ENCODE data around the gene LHX1.

Gene LHX1

GRCh38 chr17:36937001-36937958, at the start of gene LHX1:
Gene LHX1 (plus strand): TSS chr17:36937475. CDS start chr17:36938198, 723 bp downstream.
- no peak for DNase-seq (ENCODE audit: low read depth)

GRCh38 chr17:36888236-36888951, 48.9 kb upstream of the LHX1 start:
- no peak for DNase-seq (ENCODE audit: low read depth)

- DNase-seq (ENCODE audit: low read depth) = no peak
Measured at GRCh38 chr17:36889770-36890349, 47.4 kb upstream of the LHX1 start.

GRCh38 chr17:36890398-36891168, 46.7 kb upstream of the LHX1 start:
- no peak for DNase-seq (ENCODE audit: low read depth)

GRCh38 chr17:36892112-36892838, 45.0 kb upstream of the LHX1 start:
- DNase-seq (ENCODE audit: low read depth) = no peak

- no peak for DNase-seq (ENCODE audit: low read depth)
Measured at GRCh38 chr17:36894177-36894576, 43.1 kb upstream of the LHX1 start.

GRCh38 chr17:36894925-36895324, 42.4 kb upstream of the LHX1 start:
- no peak for DNase-seq (ENCODE audit: low read depth)

GRCh38 chr17:36899250-36900159, 37.8 kb upstream of the LHX1 start:
- DNase-seq (ENCODE audit: low read depth) = no peak

- DNase-seq (ENCODE audit: low read depth) = no peak
Measured at GRCh38 chr17:36900160-36900512, 37.1 kb upstream of the LHX1 start.

GRCh38 chr17:36901506-36901905, 35.8 kb upstream of the LHX1 start:
- no peak for DNase-seq (ENCODE audit: low read depth)

- no peak for DNase-seq (ENCODE audit: low read depth)
Measured at GRCh38 chr17:36907407-36907806, 29.9 kb upstream of the LHX1 start.

- DNase-seq (ENCODE audit: low read depth) = no peak
Measured at GRCh38 chr17:36910513-36910912, 26.8 kb upstream of the LHX1 start.

- DNase-seq (ENCODE audit: low read depth) = no peak
Measured at GRCh38 chr17:36911001-36911400, 26.3 kb upstream of the LHX1 start.

GRCh38 chr17:36913132-36913531, 24.1 kb upstream of the LHX1 start:
- DNase-seq (ENCODE audit: low read depth) = no peak

GRCh38 chr17:36918211-36918691, 19.0 kb upstream of the LHX1 start:
- DNase-seq (ENCODE audit: low read depth) = no peak

- no peak for DNase-seq (ENCODE audit: low read depth)
Measured at GRCh38 chr17:36919407-36919968, 17.8 kb upstream of the LHX1 start.

GRCh38 chr17:36920032-36921005, 17.0 kb upstream of the LHX1 start:
- DNase-seq (ENCODE audit: low read depth) = no peak

- DNase-seq (ENCODE audit: low read depth) = no peak
Measured at GRCh38 chr17:36921095-36921851, 16.0 kb upstream of the LHX1 start.

Measured in GM04503 (cell line).